Spleen (tissue), 7 donors: Measurements from ENCODE around the gene ADARB2.

Source experiments
- CTCF ChIP-seq, 11 experiments: fragments of 200-600 bp in 7 of 11; fragments of 450-650 bp in 4 of 11; sonication (generic) in 4 of 11; IDR thresholded peaks in 8 of 11; conservative IDR thresholded peaks in 3 of 11; 1 replicate in 7 of 11; 2 replicates in 4 of 11; pipeline versions ENCODE4 v1.4.0 to v1.8.0; 2016 to 2021; ENCODE audit warnings: antibody characterized with exemption in 11 of 11, inconsistent platforms in 4 of 11, mild to moderate bottlenecking in 1 of 11
- POLR2A ChIP-seq, 3 donors: fragments of 450-650 bp; IDR thresholded peaks; one replicate each; pipeline ENCODE4 v1.5.1; 2017; ENCODE audit warnings: antibody characterized with exemption in 3 of 3, mild to moderate bottlenecking in 1 of 3
- POLR2AphosphoS5 ChIP-seq, 3 donors: sonication (generic); formaldehyde crosslinking; IDR thresholded peaks; one replicate each; pipeline ENCODE4 v1.5.1; 2017; ENCODE audit warnings: antibody characterized with exemption in 3 of 3
- donor health status: DM: no; HTN: no; CAD: no; lungs with moderate emphysema.
- donor health status: DM: no; HTN: no; CAD: no.
- donor health status: DM: no; HTN: no; CAD: no.

- TF ChIP-seq CTCF (IDR thresholded peaks at IDR 0.05 in 8 of 11, conservative IDR thresholded peaks at IDR 0.05 in 3 of 11) = no peak
- no peak for TF ChIP-seq POLR2AphosphoS5 (IDR thresholded peaks at IDR 0.05)
- TF ChIP-seq POLR2A (IDR thresholded peaks at IDR 0.05) = no peak
Observed at GRCh38 chr10:1206601-1207000, 530.7 kb downstream of the ADARB2 start.
